ENCODE measurements around the gene CYB561D2. TPM values are rescaled to one million over a fixed set of nuclear protein-coding genes. Genes with fewer than 3 reads are reported as not detected.

The CYB561D2 gene
- total and polyA plus RNA-seq, 4 donors = 18.2 to 50.8 (median 27.7) TPM

GRCh38 chr3:50353245-50354004 is 2.8 kb downstream of the CYB561D2 start:
- Histone ChIP-seq H3K9me3 (ENCODE audit: control insufficient read depth in 4 of 4, insufficient read depth in 3 of 4, low read length in 3 of 4) (no peaks in the 10 kb centered on the region), H3K9ac (ENCODE audit: insufficient read depth in 1 of 2, low read length in 2 of 2) (no peak overlapping the region), H3K36me3 (ENCODE audit: control insufficient read depth in 4 of 4, insufficient read depth in 4 of 4, low read length in 4 of 4) (peaks cover 9 to 33% (median 27%) of the 10 kb centered on the region in 4 donors), H3K27ac (ENCODE audit: low read depth in 1 of 2, low read length in 1 of 2) (no peak overlapping the region), H3K27me3 (ENCODE audit: control insufficient read depth in 3 of 3, insufficient read depth in 3 of 3, low read length in 2 of 3) (no peaks in the 10 kb centered on the region), H3K4me1 (ENCODE audit: control insufficient read depth in 5 of 5, insufficient read depth in 5 of 5, low read length in 5 of 5) (peaks cover 33 to 47% (median 36%) of the 10 kb centered on the region in 5 donors), H3K4me3 (no peak overlapping the region)
- DNase-seq (no peak), ATAC-seq (ENCODE audit: insufficient read depth, low FRiP score) (no peak)
- TF ChIP-seq CTCF (IDR thresholded peaks at IDR 0.05; ENCODE audit: control extremely low read depth, extremely low read depth) = no peak
- 84 to 87% methylated on average over 12 of the region's 12 CpGs for WGBS, 2 donors

GRCh38 chr3:50354186-50354764 is 3.6 kb downstream of the CYB561D2 start:
- peaks cover 9 to 30% (median 22%) of the 10 kb centered on the region in 4 donors for H3K36me3 ChIP-seq (ENCODE audit: control insufficient read depth in 4 of 4, insufficient read depth in 4 of 4, low read length in 4 of 4)
- no peak overlapping the region for H3K9ac ChIP-seq (ENCODE audit: insufficient read depth in 1 of 2, low read length in 2 of 2)
- peaks cover 34 to 51% (median 36%) of the 10 kb centered on the region in 5 donors for H3K4me1 ChIP-seq (ENCODE audit: control insufficient read depth in 5 of 5, insufficient read depth in 5 of 5, low read length in 5 of 5)
- DNase-seq (no peak), ATAC-seq (ENCODE audit: insufficient read depth, low FRiP score) (no peak)
- WGBS, 2 donors = 82 to 88% methylated on average over 5 of the region's 5 CpGs
- H3K27ac ChIP-seq (ENCODE audit: low read depth in 1 of 2, low read length in 1 of 2) = no peak overlapping the region
- no peaks in the 10 kb centered on the region for H3K9me3 ChIP-seq (ENCODE audit: control insufficient read depth in 4 of 4, insufficient read depth in 3 of 4, low read length in 3 of 4)
- H3K4me3 ChIP-seq = no peak overlapping the region
- no peaks in the 10 kb centered on the region for H3K27me3 ChIP-seq (ENCODE audit: control insufficient read depth in 3 of 3, insufficient read depth in 3 of 3, low read length in 2 of 3)
- TF ChIP-seq CTCF (IDR thresholded peaks at IDR 0.05; ENCODE audit: control extremely low read depth, extremely low read depth) = no peak

GRCh38 chr3:50354850-50355249 is 4.2 kb downstream of the CYB561D2 start:
- DNase-seq (no peak), ATAC-seq (ENCODE audit: insufficient read depth, low FRiP score) (no peak)
- Histone ChIP-seq H3K27ac (ENCODE audit: low read depth in 1 of 2, low read length in 1 of 2) (no peak overlapping the region), H3K36me3 (ENCODE audit: control insufficient read depth in 4 of 4, insufficient read depth in 4 of 4, low read length in 4 of 4) (peaks cover 9 to 30% (median 22%) of the 10 kb centered on the region in 4 donors), H3K4me1 (ENCODE audit: control insufficient read depth in 5 of 5, insufficient read depth in 5 of 5, low read length in 5 of 5) (peaks cover 31 to 48% (median 32%) of the 10 kb centered on the region in 5 donors), H3K27me3 (ENCODE audit: control insufficient read depth in 3 of 3, insufficient read depth in 3 of 3, low read length in 2 of 3) (no peaks in the 10 kb centered on the region), H3K4me3 (no peak overlapping the region), H3K9me3 (ENCODE audit: control insufficient read depth in 4 of 4, insufficient read depth in 3 of 4, low read length in 3 of 4) (no peaks in the 10 kb centered on the region), H3K9ac (ENCODE audit: insufficient read depth in 1 of 2, low read length in 2 of 2) (no peak overlapping the region)
- no peak for TF ChIP-seq CTCF (IDR thresholded peaks at IDR 0.05; ENCODE audit: control extremely low read depth, extremely low read depth)
- 91 to 97% methylated on average over 7 of the region's 7 CpGs for WGBS, 2 donors

All from lung (tissue), 12 donors.